Stimulated activated CD4-positive, alpha-beta T cell treated with anti-CD3 and anti-CD28 coated beads, Interleukin-4, amount 100 ng/mL, for 1 hour (primary cell): ENCODE measurements around the gene ADAM10.

Experiments used
- DNase-seq: peaks from one replicate; pipeline ENCODE4 v3.0.0-alpha.2; 2020

Gene ADAM10

DNA sequence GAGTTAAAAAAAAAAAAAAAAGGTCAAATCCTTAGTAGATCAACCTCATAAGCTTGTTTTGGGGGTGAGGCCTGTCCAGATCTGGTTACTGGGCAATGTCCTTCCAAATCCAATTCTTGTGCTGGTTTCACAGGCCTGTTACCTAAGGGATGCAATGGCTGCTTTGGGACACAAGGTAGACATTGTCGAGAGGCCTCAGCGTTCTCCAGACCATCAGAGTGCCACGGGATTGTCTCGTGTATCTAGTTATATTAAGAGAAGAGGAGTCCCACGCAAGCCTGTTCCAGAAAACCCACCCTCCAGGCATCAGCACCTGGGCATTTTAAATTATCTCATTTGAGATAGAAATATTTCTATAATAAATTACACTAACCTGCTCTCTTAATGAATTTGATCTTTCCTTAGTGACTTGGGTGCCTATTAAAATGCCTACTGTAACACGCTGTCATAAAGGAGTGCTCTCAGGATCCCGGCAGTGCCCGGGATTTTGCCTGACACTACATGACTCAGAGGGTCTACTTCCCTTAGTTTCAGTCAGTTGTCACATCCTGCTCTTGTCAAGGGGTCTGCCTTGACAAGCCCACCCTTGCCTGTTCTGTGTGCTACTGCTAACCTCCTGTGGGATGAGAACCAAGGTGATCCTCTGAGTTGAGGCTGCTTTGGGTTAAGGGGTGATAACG is 201.7 kb downstream of the ADAM10 start:
- DNase-seq = no peak

DNA sequence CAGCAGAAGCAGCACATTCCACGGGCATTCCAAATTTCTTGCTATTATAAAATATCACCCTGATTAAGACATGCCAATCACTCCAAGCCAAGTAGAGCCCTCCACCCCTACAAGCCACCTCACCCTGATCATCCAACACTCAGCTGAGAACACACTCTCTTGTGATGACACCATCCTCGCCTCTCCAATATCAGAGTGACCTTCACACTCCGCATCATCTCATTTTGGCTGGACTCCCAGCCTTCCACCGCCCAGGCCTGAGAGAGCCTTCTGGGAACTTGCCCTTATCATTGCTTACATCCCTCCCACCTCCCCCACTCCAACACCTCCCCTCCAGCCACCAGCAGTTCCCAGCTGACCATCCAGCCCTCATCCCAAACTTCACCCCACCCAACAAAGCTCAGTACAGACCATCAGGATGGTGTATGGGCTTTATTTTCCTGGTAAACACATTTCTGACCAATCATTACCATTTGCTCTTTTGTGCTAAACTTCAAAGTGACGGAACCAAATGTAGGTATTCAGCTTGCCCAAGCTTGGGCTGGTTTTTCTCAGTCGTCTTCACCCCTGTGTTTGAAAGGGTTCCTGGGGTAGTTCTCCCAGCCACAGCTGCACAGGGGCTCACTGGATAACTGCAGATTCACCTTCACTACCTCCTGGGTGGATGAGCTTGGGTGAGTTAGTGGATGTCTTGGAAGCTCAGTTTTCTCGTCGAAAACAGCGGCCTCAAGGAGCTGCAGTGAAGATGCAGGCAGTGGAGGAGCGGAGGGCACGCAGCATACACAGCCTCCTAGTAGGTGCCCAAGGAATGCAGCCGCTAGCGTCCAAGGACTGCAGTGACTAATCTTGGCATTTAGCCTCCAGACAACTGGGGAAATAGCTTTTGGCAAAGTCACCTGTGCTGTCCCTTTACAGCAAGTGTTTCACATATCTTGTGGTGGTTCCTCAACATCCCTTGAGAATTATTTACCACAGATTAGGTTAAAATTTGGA is 202.6 kb downstream of the ADAM10 start:
- DNase-seq = no peak

DNA sequence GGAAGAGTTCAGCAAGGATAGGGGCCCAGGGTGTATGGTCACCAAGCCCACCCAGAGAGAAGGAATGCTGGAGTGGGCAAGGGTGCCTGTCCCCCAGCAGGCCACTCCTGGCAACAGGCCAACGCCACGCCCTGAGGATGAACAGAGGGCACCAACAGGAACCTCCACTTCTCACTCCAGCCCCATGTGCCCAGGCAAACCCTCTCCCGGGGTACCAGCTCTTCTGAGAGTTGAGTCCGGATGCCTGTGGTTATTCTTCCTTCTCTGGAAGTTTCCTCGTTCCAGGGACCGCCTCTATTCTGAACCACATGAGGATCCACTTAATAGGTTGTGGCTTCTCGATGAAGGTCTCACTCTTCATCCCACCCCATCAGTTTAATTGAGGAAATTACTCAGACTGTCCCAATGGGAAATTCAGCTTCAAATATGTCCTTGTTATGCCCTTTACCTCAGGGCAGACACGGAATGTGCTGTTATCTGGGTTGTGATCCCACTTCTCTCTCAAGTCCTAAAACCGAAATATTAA is 203.4 kb downstream of the ADAM10 start:
- DNase-seq = no peak

DNA sequence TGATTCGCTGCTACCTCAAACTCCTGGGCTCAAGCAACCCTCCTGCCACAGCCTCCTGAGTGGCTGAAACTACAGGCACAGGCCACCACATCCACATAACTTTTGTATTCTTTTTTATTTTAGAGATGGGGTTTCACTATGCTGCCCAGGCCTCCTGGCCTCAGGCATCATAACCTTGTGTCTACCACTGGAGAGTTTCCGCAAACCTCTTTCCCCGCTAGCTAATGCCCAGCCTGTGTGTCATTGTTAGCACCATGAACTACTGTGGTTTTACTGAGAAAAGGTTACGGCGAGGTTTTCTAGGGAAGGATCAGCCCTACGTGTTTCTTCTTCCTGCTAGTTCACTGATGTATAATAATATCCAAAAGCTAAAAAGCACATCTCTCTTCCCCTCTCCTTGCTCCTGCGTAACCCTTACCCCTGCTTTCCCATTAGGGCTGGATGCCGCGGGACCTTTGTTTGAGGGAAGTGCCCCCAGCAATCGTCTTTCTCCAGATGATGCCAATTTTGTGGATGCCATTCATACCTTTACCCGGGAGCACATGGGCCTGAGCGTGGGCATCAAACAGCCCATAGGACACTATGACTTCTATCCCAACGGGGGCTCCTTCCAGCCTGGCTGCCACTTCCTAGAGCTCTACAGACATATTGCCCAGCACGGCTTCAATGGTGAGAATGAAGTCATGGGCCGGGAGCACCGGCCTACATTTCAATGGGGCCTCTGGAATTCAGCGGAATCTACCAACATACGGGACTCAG is 204.0 kb downstream of the ADAM10 start:
- DNase-seq = no peak

DNA sequence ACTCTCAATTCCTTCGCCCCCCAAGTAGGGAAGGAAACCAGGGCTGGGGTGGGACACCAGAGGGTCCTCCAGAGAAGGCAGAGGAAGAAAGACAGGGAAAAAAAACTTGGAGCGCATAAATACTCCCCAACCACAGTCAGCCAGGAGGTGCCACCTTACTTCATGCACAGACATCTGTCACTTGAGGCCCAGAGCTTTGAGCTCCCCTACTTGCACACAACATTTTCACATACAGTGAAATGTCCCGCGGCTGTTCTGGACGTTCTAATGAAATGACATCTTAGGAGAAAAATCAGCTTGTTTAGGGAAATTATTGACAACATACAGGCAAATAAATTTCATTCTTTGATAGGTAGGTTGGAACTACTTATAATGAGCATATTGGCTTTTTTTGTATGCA is 204.8 kb downstream of the ADAM10 start:
- DNase-seq = no peak

DNA sequence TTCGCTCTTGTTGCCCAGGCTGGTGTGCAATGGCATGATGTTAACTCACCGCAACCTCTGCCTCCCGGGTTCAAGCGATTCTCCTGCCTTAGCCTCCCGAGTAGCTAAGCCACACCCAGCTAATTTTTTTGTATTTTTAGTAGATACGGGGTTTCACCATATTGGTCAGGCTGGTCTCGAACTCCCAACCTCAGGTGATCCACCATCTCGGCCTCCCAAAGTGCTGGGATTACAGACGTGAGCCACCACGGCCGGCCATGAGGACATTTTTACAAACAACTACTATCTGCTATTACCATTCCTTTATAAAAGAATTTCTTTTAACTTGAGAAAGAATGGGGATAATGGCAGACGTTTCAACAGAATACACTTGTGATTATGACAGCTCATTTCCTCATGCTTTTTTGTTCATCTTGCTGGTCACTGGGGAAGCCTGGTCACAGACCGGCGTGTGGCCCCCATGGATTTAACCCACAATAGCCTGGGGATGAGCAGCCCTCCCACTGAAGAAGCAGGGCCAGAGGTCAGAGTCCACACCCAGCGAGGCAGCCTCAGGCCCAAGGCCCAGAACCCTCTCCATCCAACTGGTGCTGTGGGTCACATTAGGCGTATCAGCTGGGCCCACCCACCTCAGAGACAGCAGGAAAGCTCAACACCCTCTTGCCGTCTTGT is 205.7 kb downstream of the ADAM10 start:
- no peak for DNase-seq

DNA sequence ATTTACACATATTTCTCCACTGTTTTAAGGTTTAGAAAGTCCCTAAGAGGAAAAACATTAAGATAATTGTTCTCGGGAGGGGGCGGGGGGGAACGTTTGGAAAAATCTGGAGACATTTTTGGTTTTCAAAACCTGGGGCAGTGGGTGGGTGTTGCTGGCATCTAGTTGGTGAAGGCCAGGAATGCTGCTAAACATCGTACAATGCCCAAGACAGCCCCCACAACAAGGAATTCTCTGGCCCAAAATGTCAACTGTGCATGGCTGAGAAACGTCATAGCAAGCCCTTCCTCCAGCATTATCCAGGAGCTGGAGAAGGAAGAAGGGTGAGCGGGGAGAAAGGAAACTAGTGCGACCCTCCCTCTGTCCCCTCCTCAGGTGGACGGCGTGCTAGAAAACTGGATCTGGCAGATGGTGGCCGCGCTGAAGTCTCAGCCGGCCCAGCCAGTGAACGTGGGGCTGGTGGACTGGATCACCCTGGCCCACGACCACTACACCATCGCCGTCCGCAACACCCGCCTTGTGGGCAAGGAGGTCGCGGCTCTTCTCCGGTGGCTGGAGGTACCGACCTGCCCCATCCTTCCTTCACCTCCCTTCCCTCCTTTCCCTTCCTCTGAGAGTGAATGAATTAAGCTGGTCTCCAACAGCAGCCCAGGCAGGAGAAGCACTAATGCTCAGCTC is 208.0 kb downstream of the ADAM10 start:
- DNase-seq = no peak

DNA sequence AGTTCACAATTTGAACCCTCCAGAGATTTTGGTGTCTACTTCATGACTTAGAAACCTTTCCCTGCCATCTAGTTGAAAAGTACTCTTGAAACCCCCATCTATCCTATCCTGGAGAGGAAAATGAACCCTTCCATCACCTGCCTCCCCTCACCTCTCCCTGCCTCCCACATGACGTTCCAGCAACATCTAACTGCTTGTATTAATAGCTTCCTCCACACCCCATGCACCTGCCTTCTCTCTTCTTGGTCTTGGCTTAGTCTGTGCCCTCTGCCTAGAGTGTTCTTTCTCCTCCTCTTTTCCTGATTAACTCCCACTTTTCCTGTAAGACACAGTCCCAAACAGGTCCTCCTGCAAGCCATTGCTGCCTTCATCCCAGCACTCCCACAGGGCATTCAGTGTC is 210.0 kb downstream of the ADAM10 start:
- no peak for DNase-seq

DNA sequence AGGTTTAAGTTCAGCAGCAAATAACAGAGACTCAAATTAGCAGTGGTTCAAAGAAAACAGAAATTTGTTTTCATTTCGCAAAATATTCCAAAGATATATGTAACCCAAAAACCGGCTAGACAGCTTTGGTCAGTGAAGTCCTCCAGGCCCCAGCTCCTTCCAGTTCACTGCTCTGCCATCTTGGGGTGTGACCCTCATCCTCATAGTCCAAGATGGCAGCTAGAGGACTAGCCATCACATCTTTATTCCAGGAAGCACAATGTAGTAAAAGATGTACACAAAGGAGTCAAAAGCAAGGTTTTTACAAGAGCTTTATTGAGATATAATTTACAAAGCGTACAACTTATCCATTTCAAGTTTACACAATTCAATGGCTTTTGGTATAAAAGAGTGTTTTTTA is 210.6 kb downstream of the ADAM10 start:
- no peak for DNase-seq
